ENCODE results near the gene IL4I1.
"Not testable (repeated sequence)": the region's sequence is repeated elsewhere in the genome, so short reads cannot be mapped to it uniquely, and the experiment has no call there.

Gene IL4I1, protein sequence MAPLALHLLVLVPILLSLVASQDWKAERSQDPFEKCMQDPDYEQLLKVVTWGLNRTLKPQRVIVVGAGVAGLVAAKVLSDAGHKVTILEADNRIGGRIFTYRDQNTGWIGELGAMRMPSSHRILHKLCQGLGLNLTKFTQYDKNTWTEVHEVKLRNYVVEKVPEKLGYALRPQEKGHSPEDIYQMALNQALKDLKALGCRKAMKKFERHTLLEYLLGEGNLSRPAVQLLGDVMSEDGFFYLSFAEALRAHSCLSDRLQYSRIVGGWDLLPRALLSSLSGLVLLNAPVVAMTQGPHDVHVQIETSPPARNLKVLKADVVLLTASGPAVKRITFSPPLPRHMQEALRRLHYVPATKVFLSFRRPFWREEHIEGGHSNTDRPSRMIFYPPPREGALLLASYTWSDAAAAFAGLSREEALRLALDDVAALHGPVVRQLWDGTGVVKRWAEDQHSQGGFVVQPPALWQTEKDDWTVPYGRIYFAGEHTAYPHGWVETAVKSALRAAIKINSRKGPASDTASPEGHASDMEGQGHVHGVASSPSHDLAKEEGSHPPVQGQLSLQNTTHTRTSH
- long read RNA-seq, donor 1 = 0 reads
- long read RNA-seq, donor 2, partial matches to known transcripts = 0 of 1 reads
- long read RNA-seq, donor 2, other reads (novel, unspliced or antisense) = 0 of 1 reads
- long read RNA-seq, donor 3 = 0 reads
- long read RNA-seq, donor 4 = 0 reads
- long read RNA-seq, donor 5, partial matches to known transcripts = 0 of 1 reads
- long read RNA-seq, donor 5, other reads (novel, unspliced or antisense) = 0 of 1 reads
- long read RNA-seq, donor 6, partial matches to known transcripts = 0 of 2 reads
- long read RNA-seq, donor 6, other reads (novel, unspliced or antisense) = 0 of 2 reads
- long read RNA-seq, donor 7, partial matches to known transcripts = 0 of 1 reads
- long read RNA-seq, donor 7, other reads (novel, unspliced or antisense) = 0 of 1 reads
- long read RNA-seq, donor 8, partial matches to known transcripts = 0 of 3 reads
- long read RNA-seq, donor 8, other reads (novel, unspliced or antisense) = 0 of 3 reads

DNA sequence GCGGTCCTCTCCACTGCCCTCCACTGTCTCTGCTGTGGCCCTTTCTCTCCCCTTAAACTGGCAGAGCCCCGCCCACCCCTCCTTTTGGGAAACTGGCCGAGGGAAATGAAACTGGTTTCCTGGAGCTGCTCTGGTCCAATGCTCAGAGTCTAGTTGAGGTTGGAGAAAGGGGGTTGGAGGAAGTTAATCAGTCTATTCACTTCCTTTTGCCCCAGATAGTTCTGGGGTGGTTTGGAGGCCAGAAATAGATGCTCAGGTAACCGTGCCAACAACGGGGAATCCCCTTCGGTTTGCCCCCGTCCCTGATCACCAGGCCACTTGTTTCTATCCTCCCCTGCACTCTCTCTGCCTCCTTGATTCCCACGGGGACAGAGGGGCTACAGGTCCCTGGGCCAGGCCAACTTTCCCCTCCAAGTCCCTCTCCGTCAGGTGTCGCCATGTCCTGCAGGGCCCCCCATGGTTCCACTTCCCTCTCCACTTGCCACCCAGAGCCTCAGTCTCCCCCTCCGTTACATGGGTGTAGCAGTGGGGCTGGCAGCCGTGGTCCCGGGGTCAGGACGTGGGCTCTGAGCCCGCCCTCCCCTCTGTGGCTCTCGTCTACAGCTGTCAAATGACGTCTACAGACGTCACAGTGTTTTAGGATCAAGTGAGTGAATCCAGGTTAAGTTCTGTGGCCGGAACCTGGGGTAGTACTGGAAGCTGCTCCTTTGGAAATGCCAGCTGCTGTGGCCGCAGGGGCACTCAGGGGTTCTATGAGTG, at the start of gene IL4I1:
TSS of gene IL4I1 (minus strand) at position 25 of the 759 bp plus-strand sequence. CDS start 727 bp downstream, outside the sequence.
- DNase-seq = peak; percentile 38

DNA sequence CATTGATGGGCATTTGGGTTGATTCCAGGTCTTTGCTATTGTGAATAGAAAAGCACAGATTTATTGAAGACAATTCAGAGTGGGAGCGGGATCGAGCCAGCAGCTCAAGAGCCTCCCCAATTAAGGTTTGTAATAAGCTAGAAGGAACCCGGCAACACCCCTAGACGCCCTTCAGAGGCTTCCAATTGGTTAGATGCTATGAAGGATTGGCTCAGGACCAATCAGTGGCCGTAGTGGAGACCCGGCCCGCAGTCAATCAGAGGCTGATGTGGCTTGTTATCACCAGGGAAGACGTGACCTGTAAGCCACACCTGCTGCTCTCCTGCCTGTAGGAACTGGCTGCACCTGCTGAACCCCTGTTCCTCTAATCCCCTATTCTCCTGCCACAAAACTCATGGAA, 49.7 kb upstream of the IL4I1 start:
- DNase-seq = no peak

DNA sequence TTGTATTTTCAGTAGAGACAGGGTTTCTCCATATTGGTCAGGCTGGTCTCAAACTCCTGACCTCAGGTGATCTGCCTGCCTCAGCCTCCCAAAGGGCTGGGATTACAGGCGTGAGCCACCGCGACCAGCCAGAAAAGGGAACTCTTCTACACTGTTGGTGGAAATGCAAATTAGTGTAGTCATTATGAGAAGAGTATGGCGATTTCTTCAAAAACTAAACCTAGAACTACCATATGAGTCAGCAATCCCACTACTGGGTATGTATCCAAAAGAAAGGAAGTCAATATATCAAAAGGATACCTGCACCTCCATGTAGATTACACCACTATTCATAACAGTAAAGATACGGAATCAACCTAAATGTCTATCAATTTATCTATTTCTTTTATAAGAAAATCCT, 47.9 kb upstream of the IL4I1 start:
- DNase-seq = not testable (repeated sequence)

DNA sequence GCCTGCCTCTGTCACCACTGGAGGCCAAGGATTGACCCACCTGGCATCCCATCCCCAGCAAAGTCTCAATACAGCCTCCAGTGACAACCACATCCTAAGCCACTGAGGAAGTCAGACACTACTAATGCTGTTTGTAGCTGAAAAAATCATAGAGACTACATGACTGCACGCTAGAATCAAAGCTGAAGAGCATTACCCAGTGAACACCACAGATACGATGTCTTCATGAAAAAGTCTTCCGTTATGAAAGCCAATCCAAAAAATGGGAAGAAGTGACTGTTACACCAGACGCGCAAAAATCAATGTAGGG, 43.8 kb upstream of the IL4I1 start:
- no peak for DNase-seq

DNA sequence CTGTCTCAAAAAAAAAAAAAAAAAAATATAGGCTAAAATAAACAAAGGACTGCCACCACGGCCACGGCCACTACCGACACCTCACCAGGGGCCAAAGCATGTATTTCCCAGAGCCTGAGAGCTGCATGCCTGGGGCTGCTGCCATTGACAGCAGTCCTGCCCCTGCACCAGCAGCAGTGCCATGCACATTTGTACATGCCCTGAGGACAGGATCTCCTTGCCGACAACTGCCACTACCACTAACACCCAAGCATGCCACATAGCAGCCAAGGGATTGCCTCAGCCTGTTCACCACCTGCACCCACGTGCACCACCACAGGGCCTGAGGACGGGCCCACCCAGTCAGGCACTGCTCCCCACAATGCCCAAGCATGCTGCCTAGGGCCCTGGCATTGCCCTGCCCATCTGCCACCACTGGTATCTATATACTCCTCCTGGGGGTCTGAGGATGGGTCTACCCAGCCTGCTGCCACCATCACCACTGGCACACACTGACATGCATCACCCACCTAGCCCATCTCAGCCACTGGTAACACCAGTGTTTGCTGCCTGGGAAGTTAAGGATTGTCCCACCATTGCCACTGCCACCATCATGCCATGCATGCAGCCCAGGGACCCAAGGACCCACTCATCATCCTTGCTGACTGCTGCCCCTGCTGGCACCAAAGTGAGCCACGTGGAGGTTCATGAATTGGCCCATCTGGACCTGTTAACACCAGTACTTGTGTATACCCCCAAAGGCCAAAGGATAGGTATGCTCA, 43.2 kb upstream of the IL4I1 start:
- no peak for DNase-seq

DNA sequence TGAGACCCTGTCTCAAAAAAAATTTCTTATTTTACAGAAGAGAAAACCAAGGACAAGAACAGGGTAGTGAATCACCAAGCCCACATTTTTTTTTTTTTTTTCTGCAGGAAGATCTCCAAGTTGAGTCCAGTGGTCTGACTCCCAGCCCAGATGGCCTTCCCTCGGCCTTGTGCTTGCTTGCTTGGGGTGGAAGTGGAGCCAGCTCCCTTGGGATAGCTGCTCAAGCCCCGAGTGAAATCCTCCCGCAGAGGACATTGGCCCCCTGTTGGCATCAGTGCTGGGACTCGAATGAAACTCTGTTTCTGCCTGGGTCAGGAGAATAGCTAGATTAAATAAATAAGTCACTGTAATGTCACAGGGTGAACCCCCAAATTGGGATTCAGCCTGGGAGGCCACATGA, 42.0 kb upstream of the IL4I1 start:
- no peak for DNase-seq

DNA sequence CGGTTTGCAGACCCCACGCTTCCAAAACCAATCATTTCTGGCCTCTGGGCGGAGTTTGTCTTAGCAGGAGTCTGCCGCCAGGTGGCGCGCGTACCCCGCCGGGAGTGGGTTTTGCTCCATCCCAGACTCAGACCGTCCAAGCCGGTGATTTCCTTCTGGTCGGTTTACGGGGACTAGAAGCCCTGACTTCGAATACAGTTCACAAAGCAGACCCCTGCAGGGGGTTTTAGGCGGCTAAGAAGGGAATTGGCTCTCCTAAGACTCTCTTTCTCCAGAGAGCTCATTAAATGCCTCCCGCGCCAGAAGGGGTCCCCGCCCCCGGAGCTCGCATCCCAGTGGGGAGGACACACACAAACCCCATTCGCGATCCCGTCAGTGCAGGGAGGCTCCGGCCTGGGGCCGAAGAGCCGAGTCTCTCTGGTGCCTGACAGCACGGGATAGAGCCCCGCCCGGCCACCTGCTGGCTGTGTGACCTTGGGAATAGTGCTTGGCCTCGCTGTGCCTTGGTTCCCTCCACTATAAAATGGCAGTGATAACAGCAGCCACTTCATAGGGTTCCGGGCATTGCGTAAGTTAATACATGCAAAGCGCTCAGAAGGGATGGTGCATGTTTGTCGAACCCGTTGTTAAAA, 41.2 kb upstream of the IL4I1 start:
- DNase-seq = peak; percentile 70

DNA sequence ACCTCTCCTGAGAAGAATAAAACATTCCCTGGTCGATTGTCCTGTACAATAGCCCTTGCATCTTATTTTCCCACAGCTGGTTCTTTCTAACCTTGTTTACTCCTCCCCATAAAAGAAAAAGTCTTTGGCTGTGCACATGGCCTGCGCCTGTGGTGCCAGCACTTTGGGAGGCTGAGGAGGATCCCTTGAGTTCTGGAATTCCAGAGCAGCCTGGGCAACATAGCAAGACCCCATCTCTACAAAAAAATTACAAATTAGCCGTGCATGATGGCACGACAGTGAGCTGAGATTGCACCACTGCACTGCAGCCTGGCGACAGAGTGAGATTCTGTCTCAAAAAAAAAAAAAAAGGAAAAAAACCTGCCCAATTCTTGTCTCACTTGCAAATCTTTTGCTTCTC, 39.9 kb upstream of the IL4I1 start:
- DNase-seq = no peak

DNA sequence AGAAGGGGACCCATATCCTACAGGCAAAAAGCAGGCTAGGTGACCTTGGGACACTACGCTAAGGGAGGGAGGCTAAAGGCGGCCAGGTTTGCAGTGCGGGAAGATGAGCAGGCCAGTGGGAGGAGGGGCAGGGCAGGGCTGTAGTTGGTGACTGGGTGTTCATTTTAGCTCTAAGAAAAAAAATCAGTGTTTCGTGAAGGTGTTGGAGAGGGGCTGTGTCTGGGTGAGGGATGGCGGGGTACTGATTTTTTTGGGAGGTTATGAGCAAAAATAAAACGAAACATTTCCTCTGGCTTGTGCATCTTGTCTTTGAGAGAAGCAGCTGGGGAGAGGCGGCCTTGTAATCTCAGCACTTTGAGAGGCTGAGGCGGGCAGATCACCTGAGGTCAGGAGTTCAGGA, 37.0 kb upstream of the IL4I1 start:
- no peak for DNase-seq

DNA sequence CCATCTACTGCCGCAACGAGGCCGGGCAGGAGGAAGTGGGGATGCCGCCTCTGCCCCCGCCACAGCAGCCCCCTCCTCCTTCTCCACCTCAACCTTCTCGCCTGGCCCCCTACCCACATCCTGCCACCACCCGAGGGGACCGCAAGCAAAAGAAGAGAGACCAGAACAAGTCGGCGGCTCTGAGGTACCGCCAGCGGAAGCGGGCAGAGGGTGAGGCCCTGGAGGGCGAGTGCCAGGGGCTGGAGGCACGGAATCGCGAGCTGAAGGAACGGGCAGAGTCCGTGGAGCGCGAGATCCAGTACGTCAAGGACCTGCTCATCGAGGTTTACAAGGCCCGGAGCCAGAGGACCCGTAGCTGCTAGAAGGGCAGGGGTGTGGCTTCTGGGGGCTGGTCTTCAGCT, 36.0 kb upstream of the IL4I1 start:
- no peak for DNase-seq

DNA sequence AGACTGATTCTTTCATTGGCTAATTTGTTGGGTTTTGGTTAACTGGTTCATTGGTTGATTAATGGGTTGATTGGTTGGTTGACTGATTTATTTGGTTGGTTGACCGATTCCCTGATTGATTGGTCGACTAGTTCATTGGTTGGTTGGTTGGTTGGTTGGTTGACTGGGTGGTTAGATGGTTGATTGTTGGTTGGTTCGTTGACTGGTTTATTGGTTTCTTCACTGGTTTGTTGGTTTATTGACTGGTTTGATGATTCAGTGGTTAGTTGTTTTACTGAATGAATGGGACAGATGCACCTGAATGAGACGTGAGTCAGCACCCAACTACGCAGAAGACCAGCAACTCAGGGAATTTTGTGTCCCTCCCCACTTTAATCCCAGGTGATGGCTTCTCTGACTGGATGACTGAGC, 35.4 kb upstream of the IL4I1 start:
- DNase-seq = no peak

DNA sequence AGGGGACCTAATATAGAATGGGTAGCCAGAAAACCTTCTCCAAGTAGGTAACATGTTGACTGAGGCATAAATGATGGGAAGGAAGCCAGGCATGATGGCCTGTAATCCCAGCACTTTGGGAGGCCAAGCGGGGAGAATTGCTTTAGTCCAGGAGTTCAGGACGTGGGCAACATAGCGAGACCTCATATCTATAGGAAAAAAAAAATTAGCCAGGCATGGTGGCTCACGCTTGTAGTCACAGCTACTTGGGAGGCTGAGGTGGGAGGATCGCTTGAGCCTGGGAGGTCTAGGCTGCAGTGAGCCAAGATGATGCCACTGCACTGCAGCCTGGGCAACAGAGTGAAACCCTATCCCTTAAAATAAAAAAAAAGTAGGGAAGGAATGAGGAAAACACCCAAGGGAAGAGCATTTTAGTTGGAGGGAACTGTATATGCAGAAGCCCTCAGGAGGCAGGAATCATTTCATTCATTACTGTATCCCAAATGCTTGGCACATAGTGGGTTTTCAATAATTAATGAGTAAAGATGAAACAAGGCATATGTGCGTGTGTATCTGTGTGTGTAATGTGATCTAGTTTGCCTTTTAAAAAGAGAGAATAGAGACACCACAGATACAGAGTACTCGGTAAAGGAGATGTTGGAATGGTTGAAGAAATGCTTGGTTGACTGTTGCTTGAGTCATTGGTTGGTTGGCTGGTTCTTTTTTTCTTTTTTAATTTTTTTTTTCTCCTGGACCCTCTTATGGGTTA, 34.8 kb upstream of the IL4I1 start:
- no peak for DNase-seq

DNA sequence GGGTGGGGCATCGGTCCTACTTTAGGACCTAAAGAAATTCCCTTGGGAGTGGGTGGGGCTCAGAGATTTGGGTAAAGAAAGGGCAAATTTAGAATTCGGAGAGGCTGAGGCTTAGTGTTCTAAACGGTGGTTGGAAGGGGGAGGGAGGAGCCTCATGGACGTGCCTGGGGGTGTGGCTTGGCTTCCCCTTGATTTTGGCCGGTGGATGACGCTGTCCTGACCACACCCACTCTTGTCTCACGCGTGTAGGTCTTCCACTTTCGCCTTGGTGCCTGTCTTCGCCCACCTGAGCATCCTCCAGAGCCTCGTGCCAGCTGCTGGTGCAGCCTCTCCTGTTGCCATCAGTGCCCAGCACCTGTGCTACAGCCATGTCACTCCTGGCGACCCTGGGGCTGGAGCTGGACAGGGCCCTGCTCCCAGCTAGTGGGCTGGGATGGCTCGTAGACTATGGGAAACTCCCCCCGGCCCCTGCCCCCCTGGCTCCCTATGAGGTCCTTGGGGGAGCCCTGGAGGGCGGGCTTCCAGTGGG, 33.9 kb upstream of the IL4I1 start:
- DNase-seq = peak; percentile 20

DNA sequence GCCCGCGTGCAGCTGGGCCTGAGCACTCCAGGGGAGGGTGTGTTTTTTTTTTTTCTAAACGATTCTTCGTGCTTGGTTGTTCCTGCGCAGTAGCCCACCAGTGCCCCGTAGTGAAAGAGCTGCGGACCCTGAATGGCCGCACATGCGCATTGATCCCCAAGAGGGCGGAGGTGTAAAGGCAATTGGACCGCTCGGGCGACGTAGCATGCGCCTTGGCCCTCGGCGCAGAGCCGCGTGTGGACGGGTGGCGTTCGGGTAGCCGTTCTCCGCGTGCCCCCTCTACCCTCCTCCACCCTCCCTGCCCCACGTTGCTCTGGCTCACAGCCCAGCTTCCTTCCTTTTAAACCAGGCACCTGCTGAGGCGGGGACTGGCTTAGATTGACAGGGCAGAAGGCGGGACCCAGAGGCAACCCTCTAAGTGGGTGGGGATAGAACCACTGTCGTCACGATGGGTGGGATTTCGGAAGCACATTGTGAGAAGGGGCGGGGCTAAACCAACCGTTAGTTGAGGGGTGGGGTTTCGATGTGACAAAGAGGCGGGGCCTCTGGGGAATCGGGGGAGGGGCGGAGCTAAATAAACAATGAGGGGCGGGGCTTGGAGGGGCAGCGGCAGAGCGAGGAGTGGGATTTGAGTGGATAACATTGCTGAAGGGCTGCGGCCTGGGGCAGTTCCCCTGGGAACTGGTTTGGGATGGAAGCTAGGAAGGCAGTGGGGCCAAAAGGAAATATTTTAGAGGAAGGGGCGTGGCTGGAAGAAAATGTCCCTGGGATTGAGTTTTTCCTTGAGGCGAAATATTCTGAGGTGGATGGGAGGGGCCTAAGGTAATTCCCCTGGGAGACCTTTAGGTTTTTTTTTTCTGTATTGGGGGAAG, 33.2 kb upstream of the IL4I1 start:
- DNase-seq = peak; percentile 96

DNA sequence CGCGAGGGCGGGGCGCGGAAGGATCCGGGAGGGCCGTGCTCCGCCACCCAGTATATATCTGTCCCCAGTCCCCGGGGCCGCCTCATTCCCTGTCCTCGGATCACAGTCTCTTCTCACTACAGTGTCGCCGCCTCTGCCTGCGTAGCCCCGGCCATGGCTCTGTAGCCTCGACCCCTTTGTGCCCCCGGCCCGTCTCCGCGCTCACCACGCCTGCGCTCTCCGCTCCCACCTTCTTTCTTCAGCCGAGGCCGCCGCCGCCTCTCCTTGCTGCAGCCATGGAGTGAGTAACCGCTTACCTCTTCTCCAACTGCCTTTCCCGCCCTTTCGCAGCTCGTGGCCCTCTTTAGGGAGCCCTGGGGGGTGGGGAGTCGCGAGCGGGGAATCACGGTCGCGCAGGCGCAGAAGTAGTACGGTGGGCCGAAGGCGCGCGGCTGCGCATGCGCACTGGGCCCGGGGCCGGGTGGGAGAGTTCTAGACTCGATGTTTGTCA, 32.5 kb upstream of the IL4I1 start, which contains the start of the genes ATF5 and NUP62:
TSS of gene ATF5 (plus strand) at position 85 of the 490 bp plus-strand sequence. CDS start 1,646 bp downstream, outside the sequence.
TSS of gene NUP62 (minus strand) at position 384 of the 490 bp plus-strand sequence. CDS start 19,697 bp downstream, outside the sequence.
- peak; percentile 96 for DNase-seq

DNA sequence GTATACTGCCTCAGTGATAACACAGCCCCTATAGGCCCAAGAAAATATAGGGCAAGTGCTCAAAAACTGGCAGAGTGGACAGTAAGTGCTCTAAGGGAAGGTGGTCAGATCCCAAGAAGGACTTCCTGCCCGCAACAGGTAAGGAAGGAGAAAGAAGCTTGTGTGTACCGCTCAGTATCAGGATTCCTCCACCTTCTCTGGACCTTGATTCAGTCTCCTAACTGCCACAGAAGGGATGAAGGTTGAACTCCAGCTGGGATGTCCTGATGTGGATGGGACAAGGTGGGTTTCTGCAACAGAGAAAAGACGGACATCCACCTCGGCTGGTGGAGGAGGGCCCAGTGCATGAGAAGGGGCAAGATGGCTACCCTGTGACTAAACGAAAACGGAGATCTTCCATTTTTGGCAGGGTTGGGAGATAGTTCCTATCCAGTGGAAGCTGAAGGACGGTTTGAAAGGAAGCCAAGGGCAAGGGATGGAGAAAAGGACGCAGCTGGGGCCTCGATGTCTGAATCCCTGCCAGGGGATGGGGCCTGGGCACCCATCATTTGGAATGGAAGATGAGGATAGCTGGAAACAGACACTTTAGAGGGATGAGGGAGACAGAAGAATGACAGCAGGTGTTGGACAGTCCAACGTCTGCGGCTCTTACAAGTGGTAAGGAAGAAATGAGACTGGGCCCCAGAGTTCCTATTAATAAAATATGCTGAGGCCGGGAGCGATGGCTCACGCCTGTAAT, 31.0 kb upstream of the IL4I1 start:
- DNase-seq = no peak

DNA sequence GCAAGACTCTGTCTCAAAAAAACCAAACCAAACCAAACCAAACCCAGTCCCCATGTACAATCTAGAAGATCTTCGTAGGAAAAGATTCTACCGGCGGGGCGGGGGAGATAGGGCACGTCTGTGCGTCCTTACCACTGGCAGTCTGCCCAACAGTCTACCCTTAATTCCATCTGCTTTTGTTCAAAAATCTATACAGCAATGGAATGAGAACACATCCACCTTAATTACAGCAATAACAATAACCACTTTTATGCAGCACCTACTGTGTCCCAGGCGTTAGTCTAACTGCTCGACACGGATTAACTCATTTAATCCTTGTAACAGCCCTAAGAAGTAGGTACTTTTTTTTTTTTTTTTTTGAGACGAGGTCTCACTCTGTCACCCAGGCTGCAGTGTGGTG, 29.8 kb upstream of the IL4I1 start:
- no peak for DNase-seq

DNA sequence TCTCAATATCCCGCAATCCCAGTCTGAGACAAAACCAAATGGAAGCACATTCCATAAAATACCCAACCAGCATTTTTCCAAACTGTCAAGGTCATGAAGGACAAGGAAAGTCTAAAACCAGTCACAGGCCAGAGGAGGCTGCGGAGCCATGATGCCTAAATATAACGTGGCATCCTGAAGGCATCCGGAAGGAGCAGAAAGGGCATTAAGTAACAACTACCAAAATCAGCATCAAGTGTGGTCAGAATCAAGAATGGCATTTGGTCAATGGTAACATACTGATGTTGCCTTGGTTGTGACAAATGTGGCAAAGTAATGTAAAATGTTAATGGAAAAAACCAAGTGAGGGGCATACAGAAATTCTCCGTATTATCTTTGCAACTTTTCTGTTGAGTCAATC, 28.8 kb upstream of the IL4I1 start:
- no peak for DNase-seq
